Tibial nerve (tissue), 4 donors: ENCODE results near the gene USP25. TPM values are rescaled to one million over a fixed set of nuclear protein-coding genes. Genes with fewer than 3 reads are reported as not detected.

ENCODE experiments used
- DNase-seq, 2 donors: peaks; one replicate each; pipeline ENCODE4 v3.0.0-alpha.2; 2019; ENCODE audit warnings: low spot score in 2 of 2
- H3K27ac ChIP-seq, 4 donors: fragments of 200-600 bp; sonication (generic) in 3 of 4; one replicate each; pipeline ENCODE4 v1.5.1; 2017 to 2019; ENCODE audit warnings: mild to moderate bottlenecking in 1 of 4
- H3K27me3 ChIP-seq, 2 donors: fragments of 200-600 bp; sonication (generic) in 1 of 2; one replicate each; pipeline versions ENCODE4 v1.5.1 to v1.6.0; 2017 to 2019
- H3K36me3 ChIP-seq, 3 donors: fragments of 200-600 bp; sonication (generic); one replicate each; pipeline ENCODE4 v1.5.1; 2018 to 2019
- H3K4me1 ChIP-seq, 4 donors: fragments of 200-600 bp; sonication (generic) in 3 of 4; one replicate each; pipeline ENCODE4 v1.5.1; 2017 to 2019
- H3K4me3 ChIP-seq, 4 donors: fragments of 200-600 bp; sonication (generic) in 3 of 4; one replicate each; pipeline ENCODE4 v1.5.1; 2017 to 2019; ENCODE audit warnings: mild to moderate bottlenecking in 1 of 4, moderate library complexity in 1 of 4
- H3K9me3 ChIP-seq, 4 donors: fragments of 200-600 bp; sonication (generic) in 3 of 4; one replicate each; pipeline ENCODE4 v1.5.1; 2017 to 2019
- EP300 ChIP-seq, 2 donors: sonication (generic); formaldehyde crosslinking; IDR thresholded peaks; one replicate each; pipeline ENCODE4 v1.6.1; 2017; ENCODE audit warnings: antibody characterized with exemption in 2 of 2, mild to moderate bottlenecking in 1 of 2
- POLR2A ChIP-seq, 2 donors: fragments of 450-650 bp; IDR thresholded peaks; one replicate each; pipeline ENCODE4 v1.6.1; 2017; ENCODE audit warnings: antibody characterized with exemption in 2 of 2, mild to moderate bottlenecking in 2 of 2, moderate library complexity in 2 of 2
- WGBS, 2 donors: methylation state at CpG; one replicate each; pipeline ENCODE4 v1.1.5; 2018; 5-methylcytosine and 5-hydroxymethylcytosine counted together
- total RNA-seq, 4 donors: library from RNA; depleted of rRNA; stranded (reverse); fragments of >200 nt; gene quantifications; one replicate each; pipeline ENCODE4 v1.1.0, GENCODE V29; 2016
- TF ChIP-seq, protein P1 (sequence below), 5 experiments: fragments of 200-600 bp in 3 of 5; fragments of 450-650 bp in 2 of 5; sonication (generic) in 3 of 5; IDR thresholded peaks; one replicate each; pipeline ENCODE4 v1.5.1; 2016 to 2019; ENCODE audit warnings: antibody characterized with exemption in 5 of 5, mild to moderate bottlenecking in 3 of 5, moderate library complexity in 2 of 5

The USP25 gene, protein sequence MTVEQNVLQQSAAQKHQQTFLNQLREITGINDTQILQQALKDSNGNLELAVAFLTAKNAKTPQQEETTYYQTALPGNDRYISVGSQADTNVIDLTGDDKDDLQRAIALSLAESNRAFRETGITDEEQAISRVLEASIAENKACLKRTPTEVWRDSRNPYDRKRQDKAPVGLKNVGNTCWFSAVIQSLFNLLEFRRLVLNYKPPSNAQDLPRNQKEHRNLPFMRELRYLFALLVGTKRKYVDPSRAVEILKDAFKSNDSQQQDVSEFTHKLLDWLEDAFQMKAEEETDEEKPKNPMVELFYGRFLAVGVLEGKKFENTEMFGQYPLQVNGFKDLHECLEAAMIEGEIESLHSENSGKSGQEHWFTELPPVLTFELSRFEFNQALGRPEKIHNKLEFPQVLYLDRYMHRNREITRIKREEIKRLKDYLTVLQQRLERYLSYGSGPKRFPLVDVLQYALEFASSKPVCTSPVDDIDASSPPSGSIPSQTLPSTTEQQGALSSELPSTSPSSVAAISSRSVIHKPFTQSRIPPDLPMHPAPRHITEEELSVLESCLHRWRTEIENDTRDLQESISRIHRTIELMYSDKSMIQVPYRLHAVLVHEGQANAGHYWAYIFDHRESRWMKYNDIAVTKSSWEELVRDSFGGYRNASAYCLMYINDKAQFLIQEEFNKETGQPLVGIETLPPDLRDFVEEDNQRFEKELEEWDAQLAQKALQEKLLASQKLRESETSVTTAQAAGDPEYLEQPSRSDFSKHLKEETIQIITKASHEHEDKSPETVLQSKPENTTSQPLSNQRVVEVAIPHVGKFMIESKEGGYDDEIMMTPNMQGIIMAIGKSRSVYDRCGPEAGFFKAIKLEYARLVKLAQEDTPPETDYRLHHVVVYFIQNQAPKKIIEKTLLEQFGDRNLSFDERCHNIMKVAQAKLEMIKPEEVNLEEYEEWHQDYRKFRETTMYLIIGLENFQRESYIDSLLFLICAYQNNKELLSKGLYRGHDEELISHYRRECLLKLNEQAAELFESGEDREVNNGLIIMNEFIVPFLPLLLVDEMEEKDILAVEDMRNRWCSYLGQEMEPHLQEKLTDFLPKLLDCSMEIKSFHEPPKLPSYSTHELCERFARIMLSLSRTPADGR
- 10 to 100 TPM; 59.6 to 79.8 (median 69.9) TPM for total RNA-seq

DNA sequence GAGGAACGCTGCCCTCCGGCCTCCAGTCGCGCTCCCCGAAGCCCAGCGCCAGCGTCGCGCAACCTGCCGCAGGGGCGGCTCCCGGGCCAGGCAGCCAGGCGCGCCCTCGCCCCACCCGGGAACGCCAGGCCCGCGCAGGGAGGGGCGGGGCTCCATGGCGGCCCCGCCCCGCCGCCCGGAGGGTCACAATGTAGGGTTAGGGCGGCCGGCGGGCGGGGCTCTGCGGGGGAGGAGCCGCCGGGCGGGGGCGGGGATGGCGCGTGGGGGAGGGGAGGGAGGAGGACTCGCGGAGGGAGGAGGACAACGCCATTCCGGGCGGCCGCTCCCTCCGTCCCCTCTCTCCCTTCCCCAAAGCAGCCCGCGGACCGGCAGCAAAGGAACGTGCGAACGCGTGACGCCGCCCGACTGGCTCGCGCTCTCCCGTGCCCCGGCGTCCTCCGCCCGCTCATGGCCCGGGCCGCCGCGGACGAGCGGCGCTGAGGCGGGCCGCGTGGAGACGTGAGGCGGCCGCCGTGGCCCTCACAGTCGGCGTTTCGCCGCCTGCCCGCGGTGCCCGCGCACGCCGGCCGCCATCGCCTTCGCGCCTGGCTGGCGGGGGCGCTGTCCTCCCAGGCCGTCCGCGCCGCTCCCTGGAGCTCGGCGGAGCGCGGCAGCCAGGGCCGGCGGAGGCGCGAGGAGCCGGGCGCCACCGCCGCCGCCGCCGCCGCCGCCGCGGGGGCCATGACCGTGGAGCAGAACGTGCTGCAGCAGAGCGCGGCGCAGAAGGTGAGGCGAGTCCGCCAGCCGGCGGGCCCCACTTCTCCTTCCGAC, at the start of gene USP25:
TSS of gene USP25 (plus strand) at position 309 of the 810 bp plus-strand sequence. CDS start at position 721, 412 bp downstream.
- peak within 1 kb of the TSS; percentile 53 to 99 (median 88) for H3K4me3 ChIP-seq
- WGBS, 2 donors: 0 to 1% methylated on average over 46 to 74 of the region's 123 CpGs
- DNase-seq: peak; percentile 89 to 90
- H3K27ac ChIP-seq: peak within 1 kb of the TSS; percentile 92 to 98 (median 94)
- no peaks in the 10 kb centered on the region for H3K36me3 ChIP-seq
- H3K27me3 ChIP-seq: no peaks in the 10 kb centered on the region
- peaks cover 0 to 40% (median 17%) of the 10 kb centered on the region in 4 donors for H3K4me1 ChIP-seq
- H3K9me3 ChIP-seq: no peaks in the 10 kb centered on the region
- TF ChIP-seq POLR2A (IDR thresholded peaks at IDR 0.05) (peak; percentile 77 to 87), EP300 (IDR thresholded peaks at IDR 0.05) (peak in 1 of 2 donors; percentile 92)
- TF ChIP-seq, protein P1, sequence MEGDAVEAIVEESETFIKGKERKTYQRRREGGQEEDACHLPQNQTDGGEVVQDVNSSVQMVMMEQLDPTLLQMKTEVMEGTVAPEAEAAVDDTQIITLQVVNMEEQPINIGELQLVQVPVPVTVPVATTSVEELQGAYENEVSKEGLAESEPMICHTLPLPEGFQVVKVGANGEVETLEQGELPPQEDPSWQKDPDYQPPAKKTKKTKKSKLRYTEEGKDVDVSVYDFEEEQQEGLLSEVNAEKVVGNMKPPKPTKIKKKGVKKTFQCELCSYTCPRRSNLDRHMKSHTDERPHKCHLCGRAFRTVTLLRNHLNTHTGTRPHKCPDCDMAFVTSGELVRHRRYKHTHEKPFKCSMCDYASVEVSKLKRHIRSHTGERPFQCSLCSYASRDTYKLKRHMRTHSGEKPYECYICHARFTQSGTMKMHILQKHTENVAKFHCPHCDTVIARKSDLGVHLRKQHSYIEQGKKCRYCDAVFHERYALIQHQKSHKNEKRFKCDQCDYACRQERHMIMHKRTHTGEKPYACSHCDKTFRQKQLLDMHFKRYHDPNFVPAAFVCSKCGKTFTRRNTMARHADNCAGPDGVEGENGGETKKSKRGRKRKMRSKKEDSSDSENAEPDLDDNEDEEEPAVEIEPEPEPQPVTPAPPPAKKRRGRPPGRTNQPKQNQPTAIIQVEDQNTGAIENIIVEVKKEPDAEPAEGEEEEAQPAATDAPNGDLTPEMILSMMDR (IDR thresholded peaks at IDR 0.05): peak in 3 of 5 experiments; percentile 28 to 60 (median 33)

DNA sequence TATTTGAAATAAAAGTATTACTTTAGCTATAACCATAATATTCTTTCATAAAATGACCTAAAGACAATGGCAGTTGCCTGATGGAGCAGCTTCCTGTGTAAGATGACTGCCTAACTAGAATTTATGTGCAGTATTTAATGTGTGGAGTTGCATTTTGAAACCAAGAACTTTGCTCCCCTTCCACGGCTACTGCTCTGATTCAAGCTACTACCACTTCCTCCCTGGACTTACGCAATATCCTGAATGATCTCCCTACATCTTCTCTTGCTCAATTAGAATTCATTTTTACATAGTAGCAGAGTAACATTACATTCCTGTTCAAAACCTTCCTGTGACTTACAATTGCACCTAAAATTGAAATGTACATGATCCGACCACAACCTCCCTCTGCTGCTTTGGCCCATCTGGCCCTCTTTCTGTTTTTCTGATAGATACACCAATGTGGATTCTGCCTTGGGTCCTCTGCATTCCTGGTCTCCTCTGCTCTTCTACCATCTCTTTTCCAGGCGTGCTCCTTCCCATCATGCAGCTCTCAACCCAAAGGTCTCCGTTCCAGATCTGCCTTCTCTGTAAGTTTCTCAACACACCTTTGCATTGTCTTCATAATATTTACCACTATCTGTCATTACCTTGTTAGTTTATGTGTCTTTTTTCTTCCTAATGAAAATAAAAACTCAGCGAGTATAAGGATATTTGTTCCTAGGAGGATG, 47.4 kb upstream of the USP25 start:
- 75 to 78% methylated on average over 6 of the region's 6 CpGs for WGBS, 2 donors
- no peak overlapping the region for H3K4me3 ChIP-seq
- TF ChIP-seq POLR2A (IDR thresholded peaks at IDR 0.05) (no peak), EP300 (IDR thresholded peaks at IDR 0.05) (peak in 1 of 2 donors; percentile 56)
- TF ChIP-seq, protein P1 (IDR thresholded peaks at IDR 0.05): no peak
- H3K9me3 ChIP-seq: no peaks in the 10 kb centered on the region
- H3K4me1 ChIP-seq: peaks cover 0 to 4% (median 0%) of the 10 kb centered on the region in 4 donors
- H3K27me3 ChIP-seq: no peaks in the 10 kb centered on the region
- no peaks in the 10 kb centered on the region for H3K36me3 ChIP-seq
- DNase-seq: no peak
- no peak overlapping the region for H3K27ac ChIP-seq

DNA sequence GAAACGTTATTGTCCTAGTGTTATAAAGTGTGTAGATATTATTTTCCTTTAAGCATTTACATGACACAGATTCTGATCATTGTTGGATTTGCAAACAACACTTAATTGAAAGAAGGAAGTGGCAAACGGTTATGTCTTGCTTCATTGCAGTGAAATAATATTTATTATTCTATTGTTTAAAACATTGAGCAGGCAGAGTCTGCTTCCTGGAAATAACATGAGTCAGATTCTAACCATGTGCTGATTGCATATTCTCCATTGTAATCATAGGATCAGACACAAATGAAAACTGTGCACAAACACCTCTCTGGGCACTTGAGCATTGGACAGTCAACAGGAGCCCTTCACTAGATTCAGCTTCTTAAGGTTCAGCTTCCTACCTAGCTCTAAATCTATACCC, 46.8 kb upstream of the USP25 start:
- H3K36me3 ChIP-seq: no peaks in the 10 kb centered on the region

DNA sequence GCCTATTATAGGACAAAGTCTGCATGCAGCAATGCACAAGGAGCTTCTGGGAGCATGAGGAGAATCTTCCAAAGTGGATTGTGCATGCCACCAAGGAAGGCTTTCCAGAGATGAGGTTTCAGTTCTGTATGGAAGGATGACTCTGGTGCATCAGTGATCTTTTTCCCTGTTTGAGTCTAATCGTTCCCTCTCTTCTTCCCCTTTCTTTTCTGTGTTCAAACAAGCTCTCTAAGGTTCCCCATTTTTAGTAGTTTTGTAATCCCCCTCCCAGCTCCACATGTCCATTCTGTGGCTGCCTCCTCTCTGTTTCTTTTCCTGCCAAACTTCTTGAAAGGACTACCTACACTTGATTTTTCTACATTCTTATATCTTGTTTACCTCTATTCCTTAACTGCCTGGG, 43.3 kb upstream of the USP25 start:
- no peak for DNase-seq
- H3K9me3 ChIP-seq: no peaks in the 10 kb centered on the region
- H3K27me3 ChIP-seq: no peaks in the 10 kb centered on the region
- TF ChIP-seq POLR2A (IDR thresholded peaks at IDR 0.05): no peak
- TF ChIP-seq, protein P1 (IDR thresholded peaks at IDR 0.05): no peak
- TF ChIP-seq EP300 (IDR thresholded peaks at IDR 0.05): no peak
- peaks cover 0 to 4% (median 0%) of the 10 kb centered on the region in 4 donors for H3K4me1 ChIP-seq
- H3K4me3 ChIP-seq: no peak overlapping the region
- no peaks in the 10 kb centered on the region for H3K36me3 ChIP-seq
- WGBS, 2 donors: 75 to 76% methylated on average over 1 of the region's 1 CpG
- no peak overlapping the region for H3K27ac ChIP-seq

More for the DNA sequence above, 46.8 kb upstream of the USP25 start:
- peaks cover 0 to 4% (median 0%) of the 10 kb centered on the region in 4 donors for H3K4me1 ChIP-seq
- no peaks in the 10 kb centered on the region for H3K27me3 ChIP-seq
- no peak overlapping the region for H3K27ac ChIP-seq
- H3K4me3 ChIP-seq: no peak overlapping the region
- WGBS, 2 donors: 41 to 48% methylated on average over 2 of the region's 2 CpGs
- DNase-seq: no peak
- H3K9me3 ChIP-seq: no peaks in the 10 kb centered on the region
- TF ChIP-seq POLR2A (IDR thresholded peaks at IDR 0.05) (no peak), EP300 (IDR thresholded peaks at IDR 0.05) (peak in 1 of 2 donors; percentile 36)
